Loucy (cell line): ENCODE results near the gene FARS2.
A peak's percentile ranks its signal among the peaks of the same experiment; 100 is the strongest.

Experiments
- H2AFZ ChIP-seq: fragments of 200-600 bp; sonication (generic); 2 replicates; pipeline ENCODE4 v1.6.0; 2016; ENCODE audit warnings: antibody characterized with exemption, mild to moderate bottlenecking, low read length, moderate library complexity
- H3F3A ChIP-seq: fragments of 200-600 bp; 2 replicates; pipeline ENCODE4 v1.6.0; 2016; ENCODE audit warnings: antibody characterized with exemption, low read depth, mild to moderate bottlenecking
- H3K27me3 ChIP-seq: fragments of 200-600 bp; sonication (generic); 2 replicates; pipeline ENCODE4 v1.6.1; 2014; ENCODE audit warnings: low read length, mild to moderate bottlenecking; ENCODE audit not compliant: insufficient read depth, poor library complexity, severe bottlenecking
- H3K36me3 ChIP-seq: fragments of 200-600 bp; sonication (generic); 2 replicates; pipeline ENCODE4 v1.6.1; 2016; ENCODE audit warnings: low read length; ENCODE audit not compliant: insufficient read depth
- H3K4me1 ChIP-seq: fragments of 200-600 bp; sonication (generic); 2 replicates; pipeline ENCODE4 v1.5.1; 2014; ENCODE audit warnings: low read length, mild to moderate bottlenecking; ENCODE audit not compliant: insufficient read depth, poor library complexity, severe bottlenecking
- H3K4me2 ChIP-seq: fragments of 200-600 bp; sonication (generic); 2 replicates; pipeline ENCODE4 v1.6.0; 2014; ENCODE audit warnings: antibody characterized with exemption, low read length, low read depth, mild to moderate bottlenecking; ENCODE audit not compliant: poor library complexity, severe bottlenecking
- H3K4me3 ChIP-seq: fragments of 200-600 bp; sonication (generic); 2 replicates; pipeline ENCODE4 v1.5.1; 2014; ENCODE audit warnings: low read length, mild to moderate bottlenecking, mixed read lengths; ENCODE audit not compliant: poor library complexity, severe bottlenecking
- H3K79me2 ChIP-seq: fragments of 200-600 bp; sonication (generic); 2 replicates; pipeline ENCODE4 v1.6.1; 2014; ENCODE audit warnings: low read length; ENCODE audit not compliant: insufficient read depth
- H3K9ac ChIP-seq: fragments of 200-600 bp; sonication (generic); 2 replicates; pipeline ENCODE4 v1.6.0; 2014; ENCODE audit warnings: mild to moderate bottlenecking, low read depth, low read length, moderate library complexity; ENCODE audit not compliant: poor library complexity, severe bottlenecking
- H3K9me2 ChIP-seq: fragments of 200-600 bp; sonication (generic); replicated peaks from 2 replicates; pipeline ENCODE4 v1.6.1; 2016; ENCODE audit warnings: low read depth, low read length, mixed read lengths
- H3K9me3 ChIP-seq: fragments of 200-600 bp; sonication (generic); 2 replicates; pipeline ENCODE4 v1.6.1; 2014; ENCODE audit warnings: mild to moderate bottlenecking, antibody characterized with exemption, low read length, low read depth; ENCODE audit not compliant: insufficient read depth
- H4K20me1 ChIP-seq: fragments of 200-600 bp; sonication (generic); 2 replicates; pipeline ENCODE4 v1.6.0; 2014; ENCODE audit warnings: antibody characterized with exemption, low read length, mild to moderate bottlenecking; ENCODE audit not compliant: insufficient read depth, poor library complexity, severe bottlenecking
- CTCF ChIP-seq: fragments of 200-600 bp; sonication (generic); conservative IDR thresholded peaks from 2 replicates; pipeline ENCODE4 v1.5.1; 2014; ENCODE audit warnings: mild to moderate bottlenecking, antibody characterized with exemption, low read length
- EZH2phosphoT487 ChIP-seq: fragments of 200-600 bp; IDR thresholded peaks from 2 replicates; pipeline ENCODE4 v1.6.1; 2018; ENCODE audit warnings: antibody characterized with exemption, mild to moderate bottlenecking, moderate library complexity, borderline replicate concordance

The FARS2 gene

GRCh38 chr6:5468586-5468985, 207.3 kb downstream of the FARS2 start:
- Histone ChIP-seq H3K4me1 (peaks cover 13% of the 10 kb centered on the region), H4K20me1 (no peaks in the 10 kb centered on the region), H3K79me2 (no peaks in the 10 kb centered on the region), H3K4me3 (no peak overlapping the region), H3K27me3 (no peaks in the 10 kb centered on the region), H3K4me2 (no peak overlapping the region), H3K9me2 (no peaks in the 10 kb centered on the region), H3F3A (no peaks in the 10 kb centered on the region), H3K9me3 (no peaks in the 10 kb centered on the region), H3K9ac (no peak overlapping the region), H2AFZ (no peak overlapping the region), H3K36me3 (no peaks in the 10 kb centered on the region)
- TF ChIP-seq EZH2phosphoT487 (no peak), CTCF (no peak)

- Histone ChIP-seq H3K9me2 (no peaks in the 10 kb centered on the region), H3K4me1 (peaks cover 13% of the 10 kb centered on the region), H4K20me1 (no peaks in the 10 kb centered on the region), H3K9me3 (no peaks in the 10 kb centered on the region), H3K4me2 (no peak overlapping the region), H2AFZ (no peak overlapping the region), H3K4me3 (no peak overlapping the region), H3F3A (no peaks in the 10 kb centered on the region), H3K79me2 (no peaks in the 10 kb centered on the region), H3K9ac (no peak overlapping the region), H3K27me3 (no peaks in the 10 kb centered on the region), H3K36me3 (no peaks in the 10 kb centered on the region)
- no peak for TF ChIP-seq EZH2phosphoT487
- TF ChIP-seq CTCF = no peak
Measured at GRCh38 chr6:5469101-5469846, 208.0 kb downstream of the FARS2 start.

- H3K4me2 ChIP-seq = no peak overlapping the region
- no peaks in the 10 kb centered on the region for H3K27me3 ChIP-seq
- no peak overlapping the region for H3K4me3 ChIP-seq
Measured at GRCh38 chr6:5471044-5471443, 209.7 kb downstream of the FARS2 start.

More at GRCh38 chr6:5471044-5471443, 209.7 kb downstream of the FARS2 start:
- no peaks in the 10 kb centered on the region for H3K9me3 ChIP-seq
- TF ChIP-seq CTCF = peak; percentile 94
- TF ChIP-seq EZH2phosphoT487 = no peak
- H3K9ac ChIP-seq = no peak overlapping the region
- H3K9me2 ChIP-seq = no peaks in the 10 kb centered on the region
- peaks cover 13% of the 10 kb centered on the region for H3K4me1 ChIP-seq
- H3K79me2 ChIP-seq = no peaks in the 10 kb centered on the region
- no peak overlapping the region for H2AFZ ChIP-seq
- H3K36me3 ChIP-seq = no peaks in the 10 kb centered on the region
- no peaks in the 10 kb centered on the region for H3F3A ChIP-seq
- no peaks in the 10 kb centered on the region for H4K20me1 ChIP-seq
